Neural cell (in vitro differentiated cells): ENCODE data around the gene ANKRD2.

Experiments
- EP300 ChIP-seq: fragments of 450-650 bp; conservative IDR thresholded peaks from 2 replicates; pipeline ENCODE4 v1.6.1; 2014; ENCODE audit warnings: antibody characterized with exemption, mild to moderate bottlenecking, moderate library complexity; ENCODE audit not compliant: poor library complexity, severe bottlenecking
- EZH2 ChIP-seq: fragments of 200-600, 300-800 bp; shearing (Covaris generic), sonication (generic); IDR thresholded peaks from 2 replicates; pipeline ENCODE4 v1.6.1; 2014; ENCODE audit warnings: antibody characterized with exemption, low read length, borderline replicate concordance, mild to moderate bottlenecking; ENCODE audit not compliant: insufficient read depth, poor library complexity, severe bottlenecking
- SMC3 ChIP-seq: fragments of 450-650 bp; conservative IDR thresholded peaks from 2 replicates; pipeline ENCODE4 v1.6.1; 2014; ENCODE audit warnings: antibody characterized with exemption, mild to moderate bottlenecking, moderate library complexity; ENCODE audit not compliant: poor library complexity
- TF ChIP-seq, protein P1 (sequence below): fragments of 450-650 bp; IDR thresholded peaks from 2 replicates; pipeline ENCODE4 v1.5.1; 2014; ENCODE audit warnings: antibody characterized with exemption, mild to moderate bottlenecking, moderate library complexity; ENCODE audit not compliant: poor library complexity, severe bottlenecking

DNA sequence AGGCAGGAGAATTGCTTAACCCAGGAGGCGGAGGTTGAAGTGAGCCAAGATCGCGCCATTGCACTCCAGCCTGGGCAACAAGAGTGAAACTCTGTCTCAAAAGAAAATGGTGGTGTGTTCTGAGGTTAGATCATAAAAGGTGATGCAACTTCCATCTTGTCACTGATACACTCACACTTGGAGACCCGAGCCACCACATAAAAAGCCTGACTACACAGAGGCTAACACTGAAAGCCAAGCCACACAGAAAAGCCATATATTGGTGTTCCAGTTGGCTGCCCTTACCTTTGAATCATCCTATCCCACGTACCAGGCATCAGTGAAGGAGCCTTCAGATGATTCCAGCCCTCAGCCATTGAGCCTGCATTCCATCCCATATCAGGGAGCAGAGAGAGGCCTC is 56.7 kb downstream of the ANKRD2 start:
- TF ChIP-seq, protein P1, sequence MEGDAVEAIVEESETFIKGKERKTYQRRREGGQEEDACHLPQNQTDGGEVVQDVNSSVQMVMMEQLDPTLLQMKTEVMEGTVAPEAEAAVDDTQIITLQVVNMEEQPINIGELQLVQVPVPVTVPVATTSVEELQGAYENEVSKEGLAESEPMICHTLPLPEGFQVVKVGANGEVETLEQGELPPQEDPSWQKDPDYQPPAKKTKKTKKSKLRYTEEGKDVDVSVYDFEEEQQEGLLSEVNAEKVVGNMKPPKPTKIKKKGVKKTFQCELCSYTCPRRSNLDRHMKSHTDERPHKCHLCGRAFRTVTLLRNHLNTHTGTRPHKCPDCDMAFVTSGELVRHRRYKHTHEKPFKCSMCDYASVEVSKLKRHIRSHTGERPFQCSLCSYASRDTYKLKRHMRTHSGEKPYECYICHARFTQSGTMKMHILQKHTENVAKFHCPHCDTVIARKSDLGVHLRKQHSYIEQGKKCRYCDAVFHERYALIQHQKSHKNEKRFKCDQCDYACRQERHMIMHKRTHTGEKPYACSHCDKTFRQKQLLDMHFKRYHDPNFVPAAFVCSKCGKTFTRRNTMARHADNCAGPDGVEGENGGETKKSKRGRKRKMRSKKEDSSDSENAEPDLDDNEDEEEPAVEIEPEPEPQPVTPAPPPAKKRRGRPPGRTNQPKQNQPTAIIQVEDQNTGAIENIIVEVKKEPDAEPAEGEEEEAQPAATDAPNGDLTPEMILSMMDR: no peak
- TF ChIP-seq EZH2: no peak
- no peak for TF ChIP-seq EP300
- TF ChIP-seq SMC3: no peak
